ENCODE data around the gene RANBP3. TPM values are rescaled to one million over a fixed set of nuclear protein-coding genes. Genes with fewer than 3 reads are reported as not detected.

Gene RANBP3
- total RNA-seq, 4 donors from 2014 or later = 37.4 to 74.3 (median 61.3) TPM

GRCh38 chr19:5956728-5957127, 21.2 kb downstream of the RANBP3 start:
- intact Hi-C loops (cut with DNase I; ENCODE audit: low total_unique reads) = no loop called here
- no peaks in the 10 kb centered on the region for H3K36me3 ChIP-seq
- H3K4me1 ChIP-seq = peaks cover 71 to 85% of the 10 kb centered on the region in 2 donors
- no peak for TF ChIP-seq POLR2A (IDR thresholded peaks at IDR 0.05)
- no peak for TF ChIP-seq CTCF (IDR thresholded peaks at IDR 0.05 in 4 of 5, conservative IDR thresholded peaks at IDR 0.05 in 1 of 5)
- ATAC-seq (no peak), DNase-seq (no peak)
- in situ Hi-C loops (cut with MboI; ENCODE audit: low sequenced_read_pairs in 4 of 4) = no loop called here
- H3K4me3 ChIP-seq = no peak overlapping the region
- no peaks in the 10 kb centered on the region for H3K27me3 ChIP-seq
- no peaks in the 10 kb centered on the region for H3K9me3 ChIP-seq
- H3K27ac ChIP-seq = no peak overlapping the region

GRCh38 chr19:5956323-5956722, 21.6 kb downstream of the RANBP3 start:
- DNase-seq (no peak), ATAC-seq (no peak)
- no peaks in the 10 kb centered on the region for H3K9me3 ChIP-seq
- no peak overlapping the region for H3K27ac ChIP-seq
- in situ Hi-C loops (cut with MboI; ENCODE audit: low sequenced_read_pairs in 4 of 4) = no loop called here
- H3K4me3 ChIP-seq = no peak overlapping the region
- intact Hi-C loops (cut with DNase I; ENCODE audit: low total_unique reads) = no loop called here
- H3K4me1 ChIP-seq = peaks cover 71 to 84% of the 10 kb centered on the region in 2 donors
- no peaks in the 10 kb centered on the region for H3K27me3 ChIP-seq
- TF ChIP-seq POLR2A (IDR thresholded peaks at IDR 0.05) (no peak), CTCF (IDR thresholded peaks at IDR 0.05 in 4 of 5, conservative IDR thresholded peaks at IDR 0.05 in 1 of 5) (no peak)
- H3K36me3 ChIP-seq = no peaks in the 10 kb centered on the region

- no peak for DNase-seq
Measured at GRCh38 chr19:5955636-5955935, 22.4 kb downstream of the RANBP3 start.

GRCh38 chr19:5954293-5954692, 23.6 kb downstream of the RANBP3 start:
- Histone ChIP-seq H3K27me3 (no peaks in the 10 kb centered on the region), H3K36me3 (no peaks in the 10 kb centered on the region), H3K4me1 (peaks cover 70 to 73% of the 10 kb centered on the region in 2 donors), H3K27ac (peak overlapping the region; percentile 6 to 53 (median 50)), H3K9me3 (no peaks in the 10 kb centered on the region), H3K4me3 (peak overlapping the region in 1 of 4 donors; percentile 26)
- TF ChIP-seq POLR2A (IDR thresholded peaks at IDR 0.05) = no peak
- no peak for TF ChIP-seq CTCF (IDR thresholded peaks at IDR 0.05 in 4 of 5, conservative IDR thresholded peaks at IDR 0.05 in 1 of 5)
- intact Hi-C loops (cut with DNase I; ENCODE audit: low total_unique reads) = no loop called here
- DNase-seq (no peak), ATAC-seq (peak in 1 of 2 donors; percentile 31)
- in situ Hi-C loops (cut with MboI; ENCODE audit: low sequenced_read_pairs in 4 of 4) = no loop called here

More at GRCh38 chr19:5955636-5955935, 22.4 kb downstream of the RANBP3 start:
- peak overlapping the region in 3 of 4 donors; percentile 4 to 51 (median 50) for H3K27ac ChIP-seq
- TF ChIP-seq POLR2A (IDR thresholded peaks at IDR 0.05) (no peak), CTCF (IDR thresholded peaks at IDR 0.05 in 4 of 5, conservative IDR thresholded peaks at IDR 0.05 in 1 of 5) (no peak)
- peaks cover 71 to 83% of the 10 kb centered on the region in 2 donors for H3K4me1 ChIP-seq
- ATAC-seq = no peak
- H3K4me3 ChIP-seq = no peak overlapping the region
- intact Hi-C loops (cut with DNase I; ENCODE audit: low total_unique reads) (no loop called here), in situ Hi-C loops (cut with MboI; ENCODE audit: low sequenced_read_pairs in 4 of 4) (no loop called here)
- no peaks in the 10 kb centered on the region for H3K27me3 ChIP-seq
- no peaks in the 10 kb centered on the region for H3K36me3 ChIP-seq
- H3K9me3 ChIP-seq = no peaks in the 10 kb centered on the region

GRCh38 chr19:5953680-5954213, 24.2 kb downstream of the RANBP3 start:
- TF ChIP-seq POLR2A (IDR thresholded peaks at IDR 0.05) = no peak
- no peak for TF ChIP-seq CTCF (IDR thresholded peaks at IDR 0.05 in 4 of 5, conservative IDR thresholded peaks at IDR 0.05 in 1 of 5)
- Histone ChIP-seq H3K27me3 (no peaks in the 10 kb centered on the region), H3K27ac (peak overlapping the region in 2 of 4 donors; percentile 50 to 51), H3K4me3 (peak overlapping the region in 1 of 4 donors; percentile 26), H3K9me3 (no peaks in the 10 kb centered on the region), H3K4me1 (peaks cover 67 to 68% of the 10 kb centered on the region in 2 donors), H3K36me3 (no peaks in the 10 kb centered on the region)
- in situ Hi-C loops (cut with MboI; ENCODE audit: low sequenced_read_pairs in 4 of 4) = no loop called here
- ATAC-seq = peak in 1 of 2 donors; percentile 40
- no peak for DNase-seq
- intact Hi-C loops (cut with DNase I; ENCODE audit: low total_unique reads) = no loop called here

Data from gastrocnemius medialis (tissue), 4 donors.